ENCODE measurements around the gene LMO1.

LMO1 gene

DNA sequence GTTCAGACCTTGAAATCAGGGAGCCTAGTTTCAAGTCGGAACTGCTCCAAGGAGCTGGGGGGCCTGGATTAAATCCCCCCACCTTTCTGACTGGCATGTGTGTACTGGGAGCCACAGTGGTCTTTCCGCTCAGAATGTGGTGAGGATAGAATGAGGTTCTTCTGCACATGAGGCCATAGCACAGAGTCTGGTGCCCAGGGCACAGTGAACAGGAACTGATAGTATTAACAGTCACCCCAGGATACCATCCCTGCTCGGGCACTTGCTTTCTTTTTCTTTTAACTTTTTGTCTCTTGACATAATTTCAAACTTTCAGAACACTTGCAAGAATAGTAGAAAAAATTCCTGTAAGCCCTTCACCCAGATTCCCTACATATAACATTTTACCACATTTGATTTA is 28.8 kb downstream of the LMO1 start:
- TF ChIP-seq, protein P1, sequence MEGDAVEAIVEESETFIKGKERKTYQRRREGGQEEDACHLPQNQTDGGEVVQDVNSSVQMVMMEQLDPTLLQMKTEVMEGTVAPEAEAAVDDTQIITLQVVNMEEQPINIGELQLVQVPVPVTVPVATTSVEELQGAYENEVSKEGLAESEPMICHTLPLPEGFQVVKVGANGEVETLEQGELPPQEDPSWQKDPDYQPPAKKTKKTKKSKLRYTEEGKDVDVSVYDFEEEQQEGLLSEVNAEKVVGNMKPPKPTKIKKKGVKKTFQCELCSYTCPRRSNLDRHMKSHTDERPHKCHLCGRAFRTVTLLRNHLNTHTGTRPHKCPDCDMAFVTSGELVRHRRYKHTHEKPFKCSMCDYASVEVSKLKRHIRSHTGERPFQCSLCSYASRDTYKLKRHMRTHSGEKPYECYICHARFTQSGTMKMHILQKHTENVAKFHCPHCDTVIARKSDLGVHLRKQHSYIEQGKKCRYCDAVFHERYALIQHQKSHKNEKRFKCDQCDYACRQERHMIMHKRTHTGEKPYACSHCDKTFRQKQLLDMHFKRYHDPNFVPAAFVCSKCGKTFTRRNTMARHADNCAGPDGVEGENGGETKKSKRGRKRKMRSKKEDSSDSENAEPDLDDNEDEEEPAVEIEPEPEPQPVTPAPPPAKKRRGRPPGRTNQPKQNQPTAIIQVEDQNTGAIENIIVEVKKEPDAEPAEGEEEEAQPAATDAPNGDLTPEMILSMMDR (IDR thresholded peaks at IDR 0.05; ENCODE audit: extremely low read depth, missing control alignments): no peak
- DNase-seq (ENCODE audit: low spot score): no peak

DNA sequence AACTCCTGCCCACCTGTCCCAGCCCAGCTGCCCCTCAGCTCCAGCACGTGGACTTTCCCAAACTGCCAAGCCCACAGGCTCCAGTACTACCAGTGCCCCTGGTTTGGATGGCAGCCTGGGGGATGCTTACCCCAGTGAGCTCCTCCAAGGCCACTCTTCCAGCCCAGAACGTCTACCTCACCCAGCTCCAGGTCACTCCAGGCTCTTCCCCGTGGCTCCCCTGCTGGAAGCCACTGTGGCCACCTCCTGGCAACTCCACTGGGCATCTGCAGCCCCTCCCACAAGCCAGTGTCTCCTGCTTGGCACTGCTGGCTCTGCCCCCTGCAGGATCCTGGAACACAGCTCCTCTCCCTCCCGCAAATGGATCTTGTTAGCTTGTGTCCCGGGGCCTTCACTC is 29.3 kb downstream of the LMO1 start:
- no peak for DNase-seq (ENCODE audit: low spot score)
- TF ChIP-seq, protein P1 (IDR thresholded peaks at IDR 0.05; ENCODE audit: extremely low read depth, missing control alignments): no peak

DNA sequence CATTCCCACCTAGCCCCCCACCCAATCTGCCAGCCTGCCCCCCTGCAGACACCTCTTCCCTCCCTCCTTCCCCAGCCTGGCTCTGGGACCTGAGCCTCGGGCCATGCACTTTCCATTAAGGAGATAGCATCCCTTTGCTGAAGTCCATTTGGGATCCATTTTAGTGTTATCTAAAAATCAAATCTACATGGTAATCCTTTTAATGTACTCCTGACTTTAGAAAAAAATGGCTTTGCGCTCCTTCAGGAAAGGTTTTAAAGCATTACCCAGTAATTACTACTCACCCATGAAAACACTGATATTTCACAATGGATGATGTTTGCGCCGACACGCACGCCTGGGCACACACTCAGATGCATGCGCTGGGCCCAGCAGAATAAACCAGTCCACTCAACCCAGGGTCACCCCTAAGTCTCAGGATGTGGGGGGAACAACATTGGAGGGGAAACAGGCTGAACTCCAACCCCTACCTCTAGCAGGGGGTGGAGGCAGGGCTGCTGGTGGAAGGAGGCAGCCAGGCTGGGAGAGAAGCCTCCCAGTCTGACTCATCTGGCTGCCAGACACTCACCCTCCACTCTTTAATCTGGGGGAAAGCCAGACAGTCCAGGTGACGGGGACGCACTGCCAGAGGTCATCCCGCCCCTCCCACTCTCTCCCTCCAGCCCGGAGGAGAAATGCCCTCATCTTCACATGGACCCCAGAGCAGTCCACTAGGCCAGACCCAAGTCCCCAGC is 29.8 kb downstream of the LMO1 start:
- DNase-seq (ENCODE audit: low spot score): no peak

DNA sequence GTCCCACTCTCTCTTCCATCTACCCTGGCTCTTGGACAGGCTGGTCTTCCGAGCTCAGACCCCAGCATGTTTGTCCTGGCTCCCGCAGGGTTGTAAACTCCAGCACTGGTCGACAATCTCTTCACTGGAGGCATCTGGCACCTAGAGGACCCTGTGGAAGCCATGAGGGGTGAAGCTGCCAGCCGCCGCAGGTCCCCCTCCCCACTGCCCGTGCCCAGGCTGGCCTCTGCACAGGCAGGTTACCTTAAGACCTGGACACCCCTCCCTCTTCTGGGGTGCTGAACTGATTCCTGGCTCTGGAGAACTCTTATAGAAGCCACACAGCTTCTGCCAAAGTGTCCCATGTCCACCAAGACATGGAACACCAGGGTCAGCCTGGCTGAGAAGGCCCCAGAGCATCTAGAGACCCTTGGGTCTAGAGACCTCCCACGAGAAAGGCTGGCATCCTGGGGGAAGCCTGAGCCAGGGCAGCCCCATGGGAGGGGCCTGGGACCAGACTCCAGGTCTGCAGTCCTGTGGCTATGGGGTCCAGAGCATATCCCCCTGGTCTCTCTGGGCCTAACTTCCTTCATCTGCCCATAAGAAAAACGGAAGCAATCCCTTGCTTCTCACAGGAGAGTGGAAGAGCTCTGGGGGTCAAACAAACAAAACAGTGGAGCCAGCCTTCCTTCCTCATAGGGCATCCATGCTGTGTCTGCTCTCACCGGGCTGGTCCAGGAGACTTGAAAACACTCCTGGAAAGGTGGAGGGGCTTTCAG is 30.6 kb downstream of the LMO1 start:
- no peak for DNase-seq (ENCODE audit: low spot score)
- TF ChIP-seq, protein P1 (IDR thresholded peaks at IDR 0.05; ENCODE audit: extremely low read depth, missing control alignments): no peak

More for the DNA sequence above, 29.8 kb downstream of the LMO1 start:
- TF ChIP-seq, protein P1 (IDR thresholded peaks at IDR 0.05; ENCODE audit: extremely low read depth, missing control alignments): no peak

DNA sequence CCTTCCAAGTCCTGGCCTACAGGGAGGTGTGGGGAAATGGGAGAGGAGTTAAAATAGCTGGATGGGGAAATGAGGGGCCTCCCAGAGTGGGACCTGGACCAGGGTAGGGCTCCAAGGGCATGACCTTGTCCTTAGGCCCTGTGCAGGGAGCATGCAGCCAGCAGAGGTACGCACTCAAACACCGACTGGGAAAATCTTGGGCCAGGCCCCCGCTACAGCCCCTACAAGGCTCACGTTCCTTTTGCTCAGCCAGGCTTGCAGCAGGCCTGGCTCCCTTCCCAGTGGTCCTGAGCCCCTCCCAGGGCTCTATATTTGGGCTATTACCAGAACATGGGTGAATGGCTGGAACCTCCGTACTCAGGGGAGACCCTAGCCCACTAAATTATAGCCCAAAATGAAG is 31.3 kb downstream of the LMO1 start:
- no peak for DNase-seq (ENCODE audit: low spot score)
- TF ChIP-seq, protein P1 (IDR thresholded peaks at IDR 0.05; ENCODE audit: extremely low read depth, missing control alignments): no peak

DNA sequence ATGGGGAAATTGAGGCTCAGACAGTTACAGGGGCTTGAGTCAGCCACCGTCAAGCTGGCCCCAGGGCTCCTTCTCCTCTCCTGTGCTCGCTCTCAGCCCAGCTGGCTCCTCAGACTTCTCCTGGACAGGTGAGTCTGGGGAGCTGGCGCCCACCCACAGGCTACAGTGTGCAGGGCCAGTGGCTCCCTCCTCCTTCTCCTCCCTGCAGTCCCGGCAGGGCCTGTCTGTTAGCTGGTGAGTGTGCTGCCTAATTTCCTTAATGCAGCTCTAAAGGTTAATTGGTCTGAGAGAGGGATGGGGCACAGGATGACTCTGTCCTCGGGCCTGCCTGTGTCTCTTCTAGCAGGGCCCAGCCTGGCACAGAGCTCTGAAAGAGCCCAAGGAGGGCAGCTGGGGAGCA is 31.7 kb downstream of the LMO1 start:
- TF ChIP-seq, protein P1 (IDR thresholded peaks at IDR 0.05; ENCODE audit: extremely low read depth, missing control alignments): no peak
- no peak for DNase-seq (ENCODE audit: low spot score)
